GM19238 (cell line): ENCODE data around the gene USP34.

Experiments
- DNase-seq: peaks from one replicate; pipeline ENCODE4 v3.0.0; 2011; ENCODE audit warnings: low spot score; ENCODE audit not compliant: insufficient read length

Gene USP34

GRCh38 chr2:61377046-61377445 lies 93.8 kb downstream of the USP34 start:
- no peak for DNase-seq

GRCh38 chr2:61376211-61376610 lies 94.7 kb downstream of the USP34 start:
- DNase-seq, result no peak

- DNase-seq, result no peak
Observed at GRCh38 chr2:61371027-61371426, 99.9 kb downstream of the USP34 start.

- DNase-seq, result no peak
Observed at GRCh38 chr2:61368687-61369665, 101.9 kb downstream of the USP34 start.

- no peak for DNase-seq
Observed at GRCh38 chr2:61367177-61367576, 103.7 kb downstream of the USP34 start.

GRCh38 chr2:61363580-61363979 lies 107.3 kb downstream of the USP34 start:
- DNase-seq, result no peak

GRCh38 chr2:61362873-61363272 lies 108.0 kb downstream of the USP34 start:
- DNase-seq, result no peak

- DNase-seq, result no peak
Observed at GRCh38 chr2:61361068-61361467, 109.8 kb downstream of the USP34 start.

GRCh38 chr2:61359058-61359457 lies 111.8 kb downstream of the USP34 start:
- DNase-seq, result no peak

- DNase-seq, result no peak
Observed at GRCh38 chr2:61357681-61358080, 113.2 kb downstream of the USP34 start.

GRCh38 chr2:61356958-61357350 lies 113.9 kb downstream of the USP34 start:
- no peak for DNase-seq

- DNase-seq, result no peak
Observed at GRCh38 chr2:61356261-61356957, 114.5 kb downstream of the USP34 start.

- DNase-seq, result no peak
Observed at GRCh38 chr2:61354543-61355197, 116.2 kb downstream of the USP34 start.

- DNase-seq, result no peak
Observed at GRCh38 chr2:61353909-61354308, 117.0 kb downstream of the USP34 start.

GRCh38 chr2:61350777-61351176 lies 120.1 kb downstream of the USP34 start:
- no peak for DNase-seq

GRCh38 chr2:61343141-61343540 lies 127.7 kb downstream of the USP34 start:
- no peak for DNase-seq

- DNase-seq, result no peak
Observed at GRCh38 chr2:61340242-61340641, 130.6 kb downstream of the USP34 start.

- DNase-seq, result no peak
Observed at GRCh38 chr2:61338447-61338846, 132.4 kb downstream of the USP34 start.

- no peak for DNase-seq
Observed at GRCh38 chr2:61335187-61335586, 135.7 kb downstream of the USP34 start.

GRCh38 chr2:61334466-61334865 lies 136.4 kb downstream of the USP34 start:
- DNase-seq, result no peak

GRCh38 chr2:61328707-61329251 lies 142.1 kb downstream of the USP34 start:
- DNase-seq, result no peak

GRCh38 chr2:61327173-61327572 lies 143.7 kb downstream of the USP34 start:
- DNase-seq, result peak; percentile 2
